K562 (cell line): ENCODE measurements around the gene CIAO2B. TPM values are rescaled to one million over a fixed set of nuclear protein-coding genes. Genes with fewer than 3 reads are reported as not detected.

Experiments used
- ATAC-seq: fragments of 200-7000 bp; cut with Tn5 transposase; 3 replicates; pipeline ENCODE4 v1.9.1; 2020; ENCODE audit warnings: moderate library complexity
- BruUV-seq: library from RNA; stranded (reverse); fragments of 400-500 nt; replicated peaks from 2 replicates; lab custom pipeline; 2021; lab: Mats Ljungman, UMichigan
- CTCF ChIA-PET: fragments of 300-600 bp; formaldehyde crosslinking; extraction: SDS; loops from one replicate; lab custom pipeline; 2021; ENCODE audit warnings: low intra/inter-chr PET ratio; lab: Yijun Ruan, JAX
- POLR2A ChIA-PET: fragments of 300-600, 350-650 bp; sonication (Branson Sonifier 250); formaldehyde crosslinking; extraction: SDS; loops from one replicate; lab custom pipeline; 2021; ENCODE audit warnings: antibody characterized with exemption, inconsistent platforms; lab: Yijun Ruan, JAX
- DNase-seq, 4 experiments: peaks; one replicate each; pipeline versions ENCODE4 v3.0.0 to v3.0.0-alpha.2; 2011 to 2018; ENCODE audit warnings: low spot score in 3 of 4, mixed read lengths in 3 of 4; ENCODE audit errors: extremely low read depth in 1 of 4
- FAIRE-seq: peaks from 2 replicates; lab custom pipeline; 2011; peaks lifted over from hg19 to GRCh38; lab: Jason Lieb, UNC
- H2AFZ ChIP-seq: 2 replicates; pipeline ENCODE4 v1.6.0; 2011; ENCODE audit warnings: low read depth, low read length, control low read depth, inconsistent platforms
- H3K27ac ChIP-seq: fragments of 200-600 bp; 3 replicates; pipeline ENCODE4 v1.8.0; 2011; ENCODE audit warnings: low read depth, mild to moderate bottlenecking, control low read depth, inconsistent platforms, low read length, moderate library complexity, mixed read lengths; ENCODE audit errors: extremely low read depth
- H3K27me3 ChIP-seq, 2 experiments: fragments of 300-600 bp in 1 of 2; 2 replicates in 1 of 2; 3 replicates in 1 of 2; pipeline versions ENCODE4 v1.6.0 to v1.8.0; 2011; ENCODE audit warnings: inconsistent platforms in 2 of 2, low read length in 2 of 2, mild to moderate bottlenecking in 1 of 2, mixed read lengths in 1 of 2, moderate library complexity in 1 of 2; ENCODE audit not compliant: control insufficient read depth in 2 of 2, insufficient read depth in 2 of 2
- H3K36me3 ChIP-seq: fragments of 300-600 bp; 3 replicates; pipeline ENCODE4 v1.8.0; 2011; ENCODE audit warnings: mild to moderate bottlenecking, low read length, inconsistent platforms; ENCODE audit not compliant: control insufficient read depth, insufficient read depth
- H3K4me1 ChIP-seq, 2 experiments: fragments of 200-600 bp in 1 of 2; replicated peaks in 1 of 2; 2 replicates in 1 of 2; 3 replicates in 1 of 2; pipeline versions ENCODE4 v1.5.1 to v1.8.0; 2011; ENCODE audit warnings: inconsistent platforms in 2 of 2, low read length in 2 of 2, mild to moderate bottlenecking in 1 of 2, mixed read lengths in 1 of 2, moderate library complexity in 1 of 2; ENCODE audit not compliant: control insufficient read depth in 2 of 2, insufficient read depth in 2 of 2
- H3K4me2 ChIP-seq: 2 replicates; pipeline ENCODE4 v1.6.1; 2011; ENCODE audit warnings: low read length, control low read depth, inconsistent platforms, mixed read lengths; ENCODE audit not compliant: insufficient read depth
- H3K4me3 ChIP-seq: fragments of 200-600 bp; sonication (generic), shearing (Covaris generic); 2 replicates; pipeline ENCODE4 v1.5.1; 2016; ENCODE audit warnings: control low read depth, inconsistent platforms
- H3K79me2 ChIP-seq: fragments of 200-600 bp; 3 replicates; pipeline ENCODE4 v1.8.0; 2011; ENCODE audit warnings: low read length, inconsistent platforms; ENCODE audit not compliant: control insufficient read depth, insufficient read depth
- H3K9ac ChIP-seq, 2 experiments: 2 replicates each; pipeline versions ENCODE4 v1.6.0 to v1.6.1; 2011; ENCODE audit warnings: low read depth in 2 of 2, low read length in 2 of 2, control low read depth in 1 of 2, inconsistent platforms in 1 of 2, mild to moderate bottlenecking in 1 of 2, mixed read lengths in 1 of 2; ENCODE audit not compliant: insufficient read depth in 1 of 2
- H3K9me1 ChIP-seq: one replicate; pipeline ENCODE4 v1.6.0; 2011; ENCODE audit warnings: inconsistent platforms, mild to moderate bottlenecking, low read length, moderate library complexity; ENCODE audit not compliant: control insufficient read depth, insufficient read depth
- H3K9me3 ChIP-seq: replicated peaks from 2 replicates; pipeline ENCODE4 v1.5.1; 2011; ENCODE audit warnings: low read depth, low read length, inconsistent platforms; ENCODE audit not compliant: control insufficient read depth, insufficient read depth
- H4K20me1 ChIP-seq: replicated peaks from 2 replicates; pipeline ENCODE4 v1.6.1; 2011; ENCODE audit warnings: low read length, inconsistent platforms, mixed read lengths; ENCODE audit not compliant: control insufficient read depth, insufficient read depth
- NCOA2 ChIP-seq, 2 experiments: fragments of 450-650 bp; IDR thresholded peaks; 2 replicates each; pipeline ENCODE4 v1.6.1; 2018; ENCODE audit warnings: mild to moderate bottlenecking in 2 of 2, moderate library complexity in 1 of 2; ENCODE audit not compliant: partially characterized antibody in 2 of 2
- NFATC3 ChIP-seq: fragments of 450-650 bp; IDR thresholded peaks from 2 replicates; pipeline ENCODE4 v1.6.1; 2017; ENCODE audit warnings: mild to moderate bottlenecking
- PCBP1 ChIP-seq: fragments of 200-400 bp; formaldehyde crosslinking; IDR thresholded peaks from 2 replicates; pipeline ENCODE4 v1.6.1; 2018; ENCODE audit warnings: mild to moderate bottlenecking, low read depth, low read length; ENCODE audit not compliant: poor library complexity, severe bottlenecking
- WGBS: fragments of 100-300 bp; shearing (Covaris generic); methylation state at CpG from one replicate; pipeline ENCODE4 v1.1.6; 2016; ENCODE audit warnings: low coverage, mixed read lengths; ENCODE audit not compliant: insufficient coverage; ENCODE audit errors: missing lambda C conversion rate; 5-methylcytosine and 5-hydroxymethylcytosine counted together
- in situ Hi-C: fragments of 300-500 bp; cut with MboI; formaldehyde crosslinking; loops from 4 replicates; pipeline ENCODE4 v1.15.0; 2018; ENCODE audit warnings: inconsistent platforms, mixed read lengths
- intact Hi-C: fragments of 100-400 bp; cut with micrococcal nuclease; formaldehyde crosslinking; loops from 2 replicates; pipeline ENCODE4 v1.14.2; 2022
- polyA plus RNA-seq, 8 experiments: library from polyadenylated mRNA; depleted of rRNA in 4 of 8; stranded (reverse) in 5 of 8; unstranded in 3 of 8; fragments of >200 nt; fragmentation: Nextera tagmentation in 2 of 8; fragmentation: Illumina TruSeq in 1 of 8; extraction: Ambion mirVana in 2 of 8; extraction: Trizol in 1 of 8; gene quantifications; 2 replicates each; pipeline versions ENCODE4 v1.2.1 to v1.2.3, GENCODE V29; 2011 to 2014; ENCODE audit warnings: inconsistent platforms in 1 of 8, missing spikeins in 1 of 8
- total RNA-seq, 7 experiments: library from RNA; depleted of rRNA in 6 of 7; stranded (reverse); fragments of >200 nt in 6 of 7; fragmentation: Illumina TruSeq in 2 of 7; extraction: Trizol in 2 of 7; gene quantifications; 2 replicates each; pipeline versions ENCODE4 v1.2.1 to v1.2.3, GENCODE V29; 2011 to 2021; ENCODE audit warnings: low replicate concordance in 1 of 7
- TF ChIP-seq, protein P1 (sequence below): fragments of 450-650 bp; formaldehyde crosslinking; IDR thresholded peaks from 2 replicates; pipeline ENCODE4 v1.4.0; 2020; ENCODE audit warnings: mild to moderate bottlenecking, moderate library complexity

CIAO2B gene
- total and polyA plus RNA-seq, 9 of the 15 experiments (the other 6 are each of a cell fraction or from before 2014, with no cell fraction given) = 86.8 to 182 (median 113) TPM

DNA sequence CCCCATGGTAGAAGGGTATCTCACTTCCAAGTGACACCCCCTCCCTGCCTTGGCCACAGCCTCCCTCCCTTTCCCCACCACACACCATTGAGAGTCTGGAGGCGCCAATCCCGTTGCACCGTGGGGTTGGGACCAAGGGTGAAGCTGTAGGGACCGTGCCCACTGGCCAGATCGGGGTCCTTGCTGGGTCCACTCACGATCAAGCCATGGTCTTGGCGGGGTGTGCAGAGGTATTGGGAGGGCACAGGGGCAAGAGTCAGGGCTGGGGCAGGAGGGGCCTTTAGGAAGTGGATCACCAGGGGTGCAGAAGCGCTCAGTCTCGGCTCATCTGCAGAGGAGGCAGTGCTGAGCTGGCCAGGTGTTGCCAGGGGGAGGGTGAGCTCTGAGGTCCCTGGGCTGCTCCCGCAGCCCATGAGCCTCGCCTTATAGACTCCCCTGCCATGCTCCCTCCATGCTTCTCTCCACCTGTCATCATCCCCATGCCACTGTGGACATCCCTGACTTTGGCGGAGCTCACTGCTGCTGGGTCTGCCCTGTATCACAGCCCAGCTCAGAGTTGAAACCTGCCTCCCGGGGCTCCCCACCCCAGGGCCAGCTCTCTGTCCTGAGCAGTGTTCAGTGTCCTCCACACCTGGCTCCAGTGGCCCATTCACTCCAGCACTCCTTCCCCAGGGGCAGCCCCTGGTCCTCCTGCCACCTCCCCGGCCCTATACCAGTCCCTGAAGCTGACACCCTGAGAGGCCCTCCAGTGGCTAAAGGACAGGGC lies 23.8 kb downstream of the CIAO2B start:
- no peaks in the 10 kb centered on the region for H3K79me2 ChIP-seq
- H2AFZ ChIP-seq = no peak overlapping the region
- no TSS peak for BruUV-seq
- ATAC-seq = no peak
- POLR2A ChIA-PET = interaction anchor here (0.6 to 2.4 kb wide), 6 partner anchors 9 to 111 kb away, joined by 3 to 10 read pairs (median 5); no protein-coding TSS in a partner anchor
- H3K4me2 ChIP-seq = no peak overlapping the region
- TF ChIP-seq PCBP1 (no peak), NCOA2 (IDR thresholded peaks at IDR 0.05; ENCODE audit: partially characterized antibody in 2 of 2) (no peak), NFATC3 (no peak)
- TF ChIP-seq, protein P1, sequence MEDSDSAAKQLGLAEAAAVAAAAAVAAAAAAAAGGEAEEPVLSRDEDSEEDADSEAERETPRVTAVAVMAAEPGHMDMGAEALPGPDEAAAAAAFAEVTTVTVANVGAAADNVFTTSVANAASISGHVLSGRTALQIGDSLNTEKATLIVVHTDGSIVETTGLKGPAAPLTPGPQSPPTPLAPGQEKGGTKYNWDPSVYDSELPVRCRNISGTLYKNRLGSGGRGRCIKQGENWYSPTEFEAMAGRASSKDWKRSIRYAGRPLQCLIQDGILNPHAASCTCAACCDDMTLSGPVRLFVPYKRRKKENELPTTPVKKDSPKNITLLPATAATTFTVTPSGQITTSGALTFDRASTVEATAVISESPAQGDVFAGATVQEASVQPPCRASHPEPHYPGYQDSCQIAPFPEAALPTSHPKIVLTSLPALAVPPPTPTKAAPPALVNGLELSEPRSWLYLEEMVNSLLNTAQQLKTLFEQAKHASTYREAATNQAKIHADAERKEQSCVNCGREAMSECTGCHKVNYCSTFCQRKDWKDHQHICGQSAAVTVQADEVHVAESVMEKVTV (CRISPR knock-in tag) = no peak
- H3K9me1 ChIP-seq = no peaks in the 10 kb centered on the region
- peaks cover 4 to 23% of the 10 kb centered on the region in 2 experiments; a peak in 4 of 5 replicates for H3K27me3 ChIP-seq
- H3K4me1 ChIP-seq = peaks cover 8 to 15% of the 10 kb centered on the region in 2 experiments; a peak in 4 of 5 replicates
- H3K27ac ChIP-seq = no peak overlapping the region
- H3K4me3 ChIP-seq = no peak overlapping the region
- H3K9ac ChIP-seq = peak overlapping the region in 1 of 2 experiments; percentile 54; a peak in 1 of 4 replicates
- no peak for DNase-seq
- no peaks in the 10 kb centered on the region for H4K20me1 ChIP-seq
- intact Hi-C loops = no loop called here
- H3K9me3 ChIP-seq = no peaks in the 10 kb centered on the region
- CTCF ChIA-PET = no interaction called here
- H3K36me3 ChIP-seq = no peaks in the 10 kb centered on the region
- no peak for FAIRE-seq
- in situ Hi-C loops = no loop called here
- 15% methylated on average over 14 of the region's 14 CpGs for WGBS
